ENCODE data around the gene CEBPB.
"Not testable (repeated sequence)": the region's sequence is repeated elsewhere in the genome, so short reads cannot be mapped to it uniquely, and the experiment has no call there.

CEBPB gene

GRCh38 chr20:50194831-50195523 lies 4.3 kb downstream of the CEBPB start:
- peaks cover 22% of the 10 kb centered on the region for H3K4me1 Mint-ChIP-seq (ENCODE audit: low read depth)
- no peak overlapping the region for H3K4me3 Mint-ChIP-seq
- no peak overlapping the region for H3K27ac Mint-ChIP-seq
- peaks cover 4% of the 10 kb centered on the region for H3K9me3 Mint-ChIP-seq
- H3K27me3 Mint-ChIP-seq = no peaks in the 10 kb centered on the region
- peaks cover 20% of the 10 kb centered on the region for H3K36me3 Mint-ChIP-seq (ENCODE audit: low read depth)

- Mint-ChIP-seq H3K9me3 (peaks cover 4% of the 10 kb centered on the region), H3K27ac (no peak overlapping the region), H3K4me3 (no peak overlapping the region), H3K4me1 (ENCODE audit: low read depth) (peaks cover 22% of the 10 kb centered on the region), H3K36me3 (ENCODE audit: low read depth) (peaks cover 20% of the 10 kb centered on the region), H3K27me3 (no peaks in the 10 kb centered on the region)
Measured at GRCh38 chr20:50195524-50196120, 5.0 kb downstream of the CEBPB start.

- Mint-ChIP-seq H3K27me3 (no peaks in the 10 kb centered on the region), H3K4me3 (no peak overlapping the region), H3K4me1 (ENCODE audit: low read depth) (peaks cover 22% of the 10 kb centered on the region), H3K9me3 (peaks cover 4% of the 10 kb centered on the region), H3K27ac (no peak overlapping the region), H3K36me3 (ENCODE audit: low read depth) (peaks cover 20% of the 10 kb centered on the region)
Measured at GRCh38 chr20:50196248-50196647, 5.6 kb downstream of the CEBPB start.

- H3K4me3 Mint-ChIP-seq = no peak overlapping the region
- peaks cover 22% of the 10 kb centered on the region for H3K4me1 Mint-ChIP-seq (ENCODE audit: low read depth)
- no peaks in the 10 kb centered on the region for H3K27me3 Mint-ChIP-seq
- H3K36me3 Mint-ChIP-seq (ENCODE audit: low read depth) = peaks cover 20% of the 10 kb centered on the region
- H3K27ac Mint-ChIP-seq = no peak overlapping the region
- peaks cover 4% of the 10 kb centered on the region for H3K9me3 Mint-ChIP-seq
Measured at GRCh38 chr20:50196896-50197295, 6.3 kb downstream of the CEBPB start.

GRCh38 chr20:50197463-50198179 lies 7.0 kb downstream of the CEBPB start:
- H3K27ac Mint-ChIP-seq = no peak overlapping the region
- no peaks in the 10 kb centered on the region for H3K27me3 Mint-ChIP-seq

GRCh38 chr20:50198180-50198666 lies 7.6 kb downstream of the CEBPB start:
- peaks cover 14% of the 10 kb centered on the region for H3K36me3 Mint-ChIP-seq (ENCODE audit: low read depth)
- no peaks in the 10 kb centered on the region for H3K27me3 Mint-ChIP-seq
- H3K27ac Mint-ChIP-seq = no peak overlapping the region
- no peak overlapping the region for H3K4me3 Mint-ChIP-seq
- peaks cover 17% of the 10 kb centered on the region for H3K4me1 Mint-ChIP-seq (ENCODE audit: low read depth)
- peaks cover 4% of the 10 kb centered on the region for H3K9me3 Mint-ChIP-seq

More at GRCh38 chr20:50197463-50198179, 7.0 kb downstream of the CEBPB start:
- H3K9me3 Mint-ChIP-seq = peaks cover 4% of the 10 kb centered on the region
- H3K4me3 Mint-ChIP-seq = no peak overlapping the region
- peaks cover 20% of the 10 kb centered on the region for H3K36me3 Mint-ChIP-seq (ENCODE audit: low read depth)
- peaks cover 22% of the 10 kb centered on the region for H3K4me1 Mint-ChIP-seq (ENCODE audit: low read depth)

GRCh38 chr20:50198716-50199115 lies 8.1 kb downstream of the CEBPB start:
- no peaks in the 10 kb centered on the region for H3K27me3 Mint-ChIP-seq
- H3K36me3 Mint-ChIP-seq (ENCODE audit: low read depth) = peaks cover 9% of the 10 kb centered on the region
- H3K4me3 Mint-ChIP-seq = no peak overlapping the region
- no peak overlapping the region for H3K27ac Mint-ChIP-seq
- peaks cover 7% of the 10 kb centered on the region for H3K9me3 Mint-ChIP-seq
- H3K4me1 Mint-ChIP-seq (ENCODE audit: low read depth) = peaks cover 12% of the 10 kb centered on the region

- Mint-ChIP-seq H3K27ac (no peak overlapping the region), H3K9me3 (peaks cover 15% of the 10 kb centered on the region), H3K4me1 (ENCODE audit: low read depth) (peaks cover 4% of the 10 kb centered on the region), H3K36me3 (ENCODE audit: low read depth) (peaks cover 3% of the 10 kb centered on the region), H3K27me3 (no peaks in the 10 kb centered on the region), H3K4me3 (no peak overlapping the region)
Measured at GRCh38 chr20:50199703-50200102, 9.1 kb downstream of the CEBPB start.

GRCh38 chr20:50200482-50201104 lies 10.0 kb downstream of the CEBPB start:
- H3K27me3 Mint-ChIP-seq = no peaks in the 10 kb centered on the region
- no peak overlapping the region for H3K4me3 Mint-ChIP-seq
- peaks cover 15% of the 10 kb centered on the region for H3K9me3 Mint-ChIP-seq
- no peaks in the 10 kb centered on the region for H3K4me1 Mint-ChIP-seq (ENCODE audit: low read depth)
- no peak overlapping the region for H3K27ac Mint-ChIP-seq
- H3K36me3 Mint-ChIP-seq (ENCODE audit: low read depth) = peaks cover 3% of the 10 kb centered on the region

- H3K4me3 Mint-ChIP-seq; H3K27me3 Mint-ChIP-seq; H3K27ac Mint-ChIP-seq; H3K4me1 Mint-ChIP-seq (ENCODE audit: low read depth); H3K36me3 Mint-ChIP-seq (ENCODE audit: low read depth): not testable (repeated sequence)
- peaks cover 15% of the 10 kb centered on the region for H3K9me3 Mint-ChIP-seq
Measured at GRCh38 chr20:50201710-50202109, 11.1 kb downstream of the CEBPB start.

- Mint-ChIP-seq H3K4me1 (ENCODE audit: low read depth) (no peaks in the 10 kb centered on the region), H3K27ac (no peak overlapping the region), H3K27me3 (peaks cover 3% of the 10 kb centered on the region), H3K36me3 (ENCODE audit: low read depth) (no peaks in the 10 kb centered on the region), H3K9me3 (peaks cover 15% of the 10 kb centered on the region), H3K4me3 (no peak overlapping the region)
Measured at GRCh38 chr20:50202677-50203076, 12.0 kb downstream of the CEBPB start.

GRCh38 chr20:50203951-50204937 lies 13.6 kb downstream of the CEBPB start:
- peaks cover 3% of the 10 kb centered on the region for H3K27me3 Mint-ChIP-seq
- no peak overlapping the region for H3K4me3 Mint-ChIP-seq
- H3K4me1 Mint-ChIP-seq (ENCODE audit: low read depth) = no peaks in the 10 kb centered on the region
- no peaks in the 10 kb centered on the region for H3K36me3 Mint-ChIP-seq (ENCODE audit: low read depth)
- H3K9me3 Mint-ChIP-seq = peaks cover 15% of the 10 kb centered on the region
- no peak overlapping the region for H3K27ac Mint-ChIP-seq

- Mint-ChIP-seq H3K4me1 (ENCODE audit: low read depth) (peaks cover 4% of the 10 kb centered on the region), H3K4me3 (no peak overlapping the region), H3K9me3 (peaks cover 11% of the 10 kb centered on the region), H3K27me3 (peaks cover 3% of the 10 kb centered on the region), H3K27ac (no peak overlapping the region), H3K36me3 (ENCODE audit: low read depth) (no peaks in the 10 kb centered on the region)
Measured at GRCh38 chr20:50207026-50207425, 16.4 kb downstream of the CEBPB start.

- H3K27ac Mint-ChIP-seq = no peak overlapping the region
- H3K9me3 Mint-ChIP-seq = peaks cover 11% of the 10 kb centered on the region
- H3K4me3 Mint-ChIP-seq = no peak overlapping the region
- H3K27me3 Mint-ChIP-seq = peaks cover 3% of the 10 kb centered on the region
- no peaks in the 10 kb centered on the region for H3K36me3 Mint-ChIP-seq (ENCODE audit: low read depth)
- H3K4me1 Mint-ChIP-seq (ENCODE audit: low read depth) = peaks cover 4% of the 10 kb centered on the region
Measured at GRCh38 chr20:50208085-50208491, 17.5 kb downstream of the CEBPB start.
